CD4-positive, alpha-beta T cell treated with Interleukin-10 for 1 hour (primary cell): Measurements from ENCODE around the gene HEPACAM2.

Experiments
- DNase-seq: peaks from one replicate; pipeline ENCODE4 v3.0.0-alpha.2; 2020

Gene HEPACAM2

DNA sequence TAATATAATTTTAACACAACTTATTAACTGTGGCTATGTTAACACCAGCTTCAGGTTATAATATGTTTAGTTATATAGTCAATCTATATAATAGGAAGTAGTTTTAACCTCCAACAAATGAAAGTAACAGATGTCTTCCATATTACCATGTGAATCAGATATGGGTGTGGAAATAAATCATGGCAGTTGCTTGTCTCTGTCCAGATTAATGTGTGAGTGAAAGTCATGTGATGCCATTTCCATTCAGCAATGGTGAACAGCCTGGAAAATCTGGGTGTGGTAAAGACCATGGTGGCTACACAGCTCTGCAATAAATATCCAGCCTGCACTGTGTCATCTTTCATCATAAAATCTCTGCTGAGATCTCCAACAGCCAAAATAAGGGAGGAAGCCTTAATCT lies 27.8 kb downstream of the HEPACAM2 start:
- DNase-seq = no peak

DNA sequence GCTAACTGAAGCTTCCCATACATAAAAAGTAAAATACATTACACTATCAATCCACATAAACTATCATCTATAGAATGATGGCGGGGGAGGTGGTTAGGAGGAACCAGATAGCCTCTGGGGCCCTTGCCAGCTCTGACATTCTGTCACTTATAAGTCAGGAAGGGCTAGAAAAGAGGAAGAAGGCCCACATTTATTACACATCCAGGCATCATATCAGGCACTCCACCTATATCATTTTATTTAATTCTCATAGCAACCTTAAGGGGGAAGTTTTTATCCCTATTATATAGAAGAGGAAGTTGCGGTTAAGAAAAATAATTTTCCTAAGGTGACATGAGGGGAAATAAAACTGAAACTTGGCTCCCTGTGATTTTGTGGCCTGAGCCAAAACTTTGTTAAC lies 29.9 kb downstream of the HEPACAM2 start:
- DNase-seq = no peak

- no peak for DNase-seq
These were observed 31.9 kb downstream of the HEPACAM2 start for GRCh38 chr7:93194386-93194785.

GRCh38 chr7:93188870-93189634 lies 37.2 kb downstream of the HEPACAM2 start:
- DNase-seq = no peak

- no peak for DNase-seq
These were observed 40.8 kb downstream of the HEPACAM2 start for GRCh38 chr7:93185303-93186027.

GRCh38 chr7:93179173-93179572 lies 47.1 kb downstream of the HEPACAM2 start:
- DNase-seq = no peak

DNA sequence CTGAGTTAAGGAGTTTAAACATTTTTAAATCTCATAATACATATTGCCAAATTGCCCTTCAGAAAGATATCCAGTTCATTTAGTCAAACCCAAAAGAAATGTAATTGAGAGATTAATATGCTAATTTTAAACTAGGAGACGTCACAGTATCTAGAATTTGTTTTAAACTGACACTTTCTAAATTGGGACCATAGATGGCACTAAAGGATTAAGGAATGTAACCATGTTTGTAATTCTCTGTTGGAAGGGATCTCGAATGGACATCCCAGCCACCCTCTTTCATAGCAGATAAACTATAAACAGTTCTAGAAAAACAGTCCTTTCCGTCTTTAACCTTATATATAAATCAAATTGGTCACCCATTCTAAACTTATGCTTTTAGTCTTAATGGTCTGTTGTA lies 48.1 kb downstream of the HEPACAM2 start:
- DNase-seq = peak; percentile 19

DNA sequence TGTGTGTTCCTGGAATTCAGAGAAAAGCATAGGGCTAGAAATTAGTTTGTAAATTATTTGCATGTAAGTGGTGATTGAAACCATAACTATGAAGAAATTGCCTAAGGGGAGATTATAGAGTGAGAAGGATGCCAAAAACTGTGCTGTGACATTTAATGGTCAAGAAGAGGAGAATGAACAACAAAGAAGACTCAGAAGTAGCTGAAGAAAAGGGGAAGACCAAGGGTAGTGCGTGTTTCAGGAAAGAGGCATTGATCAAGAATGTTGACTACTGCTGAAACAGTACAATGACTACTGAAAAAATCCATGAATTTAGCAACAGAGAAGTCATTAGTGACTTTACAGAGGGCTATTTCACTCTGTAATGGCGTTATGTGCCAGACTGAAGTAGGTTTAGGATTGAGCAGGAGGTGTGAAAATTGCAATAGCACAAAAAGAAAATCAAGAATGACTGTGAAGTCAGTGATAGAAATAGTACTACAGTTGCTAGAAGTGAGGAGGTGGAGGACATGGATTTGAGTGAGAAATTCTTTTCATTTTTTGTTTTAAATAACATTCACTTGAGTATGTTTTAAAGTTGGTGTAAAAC lies 49.2 kb downstream of the HEPACAM2 start:
- no peak for DNase-seq

DNA sequence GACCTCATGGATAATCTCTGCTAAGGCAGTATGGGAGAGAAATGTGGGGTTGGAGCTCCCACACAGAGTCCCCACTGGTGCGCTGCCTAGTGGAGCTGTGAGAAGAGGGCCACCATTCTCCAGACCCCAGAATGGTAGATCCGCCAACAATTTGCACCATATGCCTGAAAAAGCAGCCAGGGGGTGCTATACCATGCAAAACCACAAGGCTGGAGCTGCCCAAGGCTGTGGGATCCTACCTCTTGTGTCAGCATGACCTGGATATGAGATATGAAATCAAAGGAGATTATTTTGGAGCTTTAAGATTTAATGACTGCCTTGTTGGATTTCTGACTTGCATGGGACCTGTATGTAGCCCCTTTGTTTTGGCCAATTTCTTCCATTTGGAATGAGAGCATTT lies 51.0 kb downstream of the HEPACAM2 start:
- no peak for DNase-seq

DNA sequence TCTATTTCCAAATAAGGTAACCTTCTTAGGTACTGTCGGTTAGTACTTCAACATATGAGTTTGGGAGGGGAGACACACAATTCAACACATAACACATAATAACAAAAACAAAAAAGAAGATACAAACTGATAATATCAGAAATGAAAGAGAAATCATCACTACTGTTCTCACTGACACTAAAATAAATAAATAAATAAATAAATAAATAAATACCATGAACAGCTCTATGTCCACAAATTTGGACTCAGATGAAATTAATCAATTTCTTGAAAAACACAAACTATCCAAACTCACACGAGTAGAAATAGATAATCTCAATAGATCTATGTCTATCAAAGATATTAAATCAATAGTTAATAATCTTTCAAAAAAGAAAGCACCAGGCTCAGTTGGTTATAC lies 53.6 kb downstream of the HEPACAM2 start:
- no peak for DNase-seq

DNA sequence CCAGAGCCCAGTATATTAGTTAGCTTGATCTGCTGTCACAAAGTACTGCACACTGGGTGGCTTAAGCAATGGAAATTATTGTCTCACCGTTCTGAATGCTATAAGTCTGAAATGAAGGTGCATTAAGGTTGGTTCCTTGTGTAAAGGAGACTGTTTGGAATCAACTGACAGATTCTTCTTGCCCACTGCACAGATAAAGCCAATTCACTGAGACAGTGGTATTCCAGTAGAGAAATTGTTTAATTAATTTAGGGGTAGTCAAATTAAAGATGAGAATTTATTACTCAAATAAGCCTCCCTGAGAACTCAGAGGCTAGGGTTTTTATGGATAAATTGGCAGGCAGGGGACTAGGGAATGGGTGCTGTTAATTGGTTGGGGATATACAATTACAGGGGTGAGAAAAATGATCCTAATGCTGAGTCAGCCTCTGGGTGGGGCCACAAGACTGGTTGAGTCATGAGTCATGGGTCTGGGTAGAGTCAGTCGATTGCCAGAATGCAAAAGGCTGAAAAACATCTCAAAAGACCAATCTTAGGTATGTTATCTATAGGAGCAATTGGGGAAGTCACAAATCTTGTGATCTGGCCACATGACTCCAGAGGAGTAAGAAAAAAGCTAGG lies 54.6 kb downstream of the HEPACAM2 start:
- DNase-seq = no peak

GRCh38 chr7:93165447-93165846 lies 60.8 kb downstream of the HEPACAM2 start:
- DNase-seq = peak; percentile 46

DNA sequence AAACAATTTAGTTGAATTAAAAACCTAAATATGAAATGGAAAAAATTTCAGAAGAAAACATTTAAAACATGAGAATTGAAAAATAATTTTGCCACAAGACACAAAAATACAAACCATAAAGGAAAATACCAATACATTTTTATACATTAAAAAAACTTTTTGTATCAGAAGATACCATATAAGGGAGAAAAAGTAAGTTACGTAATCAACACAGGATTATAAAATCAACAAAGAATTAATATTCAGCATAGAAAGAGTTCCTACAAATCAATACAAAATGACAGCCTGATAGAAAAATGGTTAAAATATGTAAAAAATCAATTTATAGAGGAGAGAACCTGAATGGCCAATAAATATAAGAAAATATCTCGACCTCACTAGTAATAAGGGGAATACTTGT lies 61.5 kb downstream of the HEPACAM2 start:
- DNase-seq = no peak

DNA sequence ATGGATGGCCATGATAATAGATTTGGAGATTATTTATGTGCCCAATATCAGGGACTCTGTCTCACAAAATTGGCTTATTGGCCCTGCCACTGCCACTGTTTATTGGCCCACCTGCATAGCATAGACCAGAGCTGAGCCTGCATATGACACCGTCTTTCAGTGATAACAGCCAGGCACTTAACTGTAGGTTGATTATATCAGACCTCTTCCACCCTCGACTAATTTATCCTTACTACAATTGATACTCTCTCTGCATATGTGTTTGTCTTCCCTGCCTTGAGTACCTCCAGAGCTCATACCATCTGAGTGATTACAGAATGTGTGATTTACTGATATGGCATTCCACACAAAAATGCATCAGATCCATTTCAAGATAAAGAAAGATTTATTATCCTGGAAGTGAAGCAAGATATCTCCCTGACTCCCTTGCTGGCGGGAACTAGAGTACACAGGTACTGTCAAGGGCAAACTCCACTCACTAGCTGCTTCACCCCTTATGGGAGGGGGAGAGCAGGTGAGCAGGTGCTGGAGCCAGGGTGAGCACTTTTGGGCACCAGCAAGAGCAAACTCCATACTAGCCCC lies 65.0 kb downstream of the HEPACAM2 start:
- DNase-seq = no peak

GRCh38 chr7:93160410-93160809 lies 65.9 kb downstream of the HEPACAM2 start:
- DNase-seq = no peak

DNA sequence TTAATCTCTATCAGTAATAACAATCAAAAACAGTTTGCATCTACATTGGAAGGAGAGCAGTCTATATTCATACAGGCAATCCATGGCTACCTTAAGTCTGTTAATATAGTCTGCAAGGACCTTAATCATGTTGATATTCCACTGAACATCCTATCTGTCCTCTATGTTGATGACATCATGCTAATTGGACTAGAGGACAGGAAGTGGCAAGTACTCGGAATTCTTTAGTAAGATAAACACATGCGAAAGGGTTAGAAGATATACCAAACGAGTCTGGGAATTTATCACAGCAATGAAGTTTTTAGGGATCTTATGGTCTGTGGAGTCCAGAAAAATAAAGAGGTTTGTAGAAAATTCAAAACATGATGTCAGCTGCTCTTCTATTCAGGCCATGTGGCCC lies 66.8 kb downstream of the HEPACAM2 start:
- DNase-seq = no peak

DNA sequence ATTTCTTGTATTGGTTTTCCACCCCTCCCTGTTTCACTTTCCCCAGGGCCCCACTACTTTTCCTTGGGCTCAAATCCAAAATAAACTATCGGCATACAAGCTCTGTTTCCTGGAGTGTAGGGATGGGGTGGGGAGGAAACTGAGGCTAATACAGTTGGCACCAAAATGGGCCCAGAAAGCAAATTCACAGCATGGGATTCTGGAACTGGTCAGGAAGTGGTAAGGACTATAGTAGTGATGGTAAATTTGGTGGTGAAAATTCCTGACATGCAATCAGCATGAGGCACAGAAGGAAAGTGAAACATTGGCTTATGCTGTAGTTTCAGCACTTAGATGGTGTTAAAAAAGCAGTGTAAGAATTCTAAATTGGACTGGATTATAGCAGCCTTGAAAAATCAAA lies 69.4 kb downstream of the HEPACAM2 start:
- DNase-seq = no peak

- no peak for DNase-seq
These were observed 76.0 kb downstream of the HEPACAM2 start for GRCh38 chr7:93150200-93150835.

DNA sequence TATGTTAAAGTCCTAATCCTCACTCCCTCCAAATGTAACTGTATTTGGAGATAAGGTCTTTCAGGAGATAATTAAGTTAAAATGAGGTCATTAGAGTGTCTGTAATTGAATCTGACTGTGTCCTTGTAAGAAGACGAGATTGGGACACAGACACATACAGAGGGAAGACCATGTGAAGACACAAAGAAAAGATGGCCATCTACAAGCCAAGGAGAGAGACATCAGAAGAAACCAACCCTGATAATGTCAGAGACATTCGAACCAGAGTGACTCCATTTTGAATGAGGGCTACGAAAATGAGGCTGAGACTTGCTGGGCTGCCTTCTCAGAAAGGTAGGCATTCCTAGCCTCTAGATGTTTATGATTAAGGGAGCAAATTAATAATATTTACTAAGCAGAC lies 77.5 kb downstream of the HEPACAM2 start:
- DNase-seq = no peak

GRCh38 chr7:93148144-93148543 lies 78.1 kb downstream of the HEPACAM2 start, which contains the start of gene SAMD9L:
SAMD9L (minus strand) TSS chr7:93148385; CDS start chr7:93135971, 12,414 bp downstream.
- peak; percentile 34 for DNase-seq

DNA sequence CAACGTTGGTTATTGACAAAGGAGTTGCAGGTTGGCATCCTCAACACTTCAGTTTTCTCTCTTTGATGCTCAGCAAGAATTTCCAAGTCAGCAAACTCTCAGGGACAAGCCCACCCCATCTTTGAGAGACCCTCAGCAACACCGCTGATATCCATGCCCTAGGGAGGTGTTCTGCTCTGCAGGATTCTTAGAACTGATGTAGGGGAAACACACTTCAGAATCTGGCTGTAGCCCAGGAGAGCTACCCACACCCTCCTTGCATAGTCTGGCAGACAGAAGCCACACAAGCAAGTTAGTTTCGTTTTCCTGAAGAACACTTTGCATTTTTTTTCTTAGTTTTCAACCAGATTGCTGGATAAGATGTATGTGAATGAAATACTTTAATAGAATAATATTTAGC lies 78.9 kb downstream of the HEPACAM2 start:
- DNase-seq = peak; percentile 54

- DNase-seq = no peak
These were observed 79.7 kb downstream of the HEPACAM2 start for GRCh38 chr7:93146472-93147141.
